NOMO-1 (cell line): ENCODE data around the gene GPC6.

Experiments
- DNase-seq, 2 experiments: peaks; one replicate each; lab custom pipeline; 2025; ENCODE audit not compliant: unreplicated experiment in 2 of 2; lab: John Stamatoyannopoulos, UW

GPC6 gene

GRCh38 chr13:94214121-94214520 lies 987.5 kb downstream of the GPC6 start:
- no peak for DNase-seq

GRCh38 chr13:94214975-94215374 lies 988.4 kb downstream of the GPC6 start:
- DNase-seq: no peak

DNA sequence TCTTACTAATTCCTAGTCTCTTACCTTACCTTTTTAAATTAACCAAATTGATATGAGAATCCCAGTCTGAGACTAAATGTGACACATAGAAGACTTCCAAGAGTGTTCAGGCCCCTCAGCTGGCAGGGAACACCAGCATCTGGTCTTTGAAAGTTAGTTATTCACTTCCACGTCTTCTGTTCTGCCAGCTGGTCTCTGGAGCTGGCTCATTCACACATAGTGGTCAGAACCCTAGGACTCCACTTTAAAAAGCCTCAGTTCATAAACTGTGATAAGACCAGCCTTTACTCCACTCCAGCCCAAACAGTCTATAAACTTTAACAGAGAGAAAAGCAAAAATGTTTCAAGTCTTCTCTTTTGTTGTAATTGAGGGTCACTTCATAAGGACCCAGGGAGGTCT lies 989.9 kb downstream of the GPC6 start:
- DNase-seq: no peak

DNA sequence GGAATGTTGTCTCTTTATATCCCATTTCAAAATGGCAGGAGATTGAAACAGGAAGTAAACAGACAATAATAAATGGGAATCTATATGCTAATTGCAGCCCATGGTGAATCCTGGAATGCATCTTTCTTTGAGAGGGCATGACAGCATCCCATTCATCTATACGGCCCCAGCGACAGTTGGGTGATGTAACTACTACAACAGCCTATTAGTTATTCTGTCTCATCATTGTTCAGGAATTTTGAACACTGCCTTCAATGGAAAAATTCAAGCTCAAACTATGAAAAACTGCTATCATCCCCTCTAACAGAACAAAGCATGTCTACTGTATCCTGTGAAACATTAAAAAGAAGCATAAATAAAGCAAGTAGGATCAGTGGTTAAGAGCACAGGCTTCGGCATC lies 990.8 kb downstream of the GPC6 start:
- DNase-seq: no peak

DNA sequence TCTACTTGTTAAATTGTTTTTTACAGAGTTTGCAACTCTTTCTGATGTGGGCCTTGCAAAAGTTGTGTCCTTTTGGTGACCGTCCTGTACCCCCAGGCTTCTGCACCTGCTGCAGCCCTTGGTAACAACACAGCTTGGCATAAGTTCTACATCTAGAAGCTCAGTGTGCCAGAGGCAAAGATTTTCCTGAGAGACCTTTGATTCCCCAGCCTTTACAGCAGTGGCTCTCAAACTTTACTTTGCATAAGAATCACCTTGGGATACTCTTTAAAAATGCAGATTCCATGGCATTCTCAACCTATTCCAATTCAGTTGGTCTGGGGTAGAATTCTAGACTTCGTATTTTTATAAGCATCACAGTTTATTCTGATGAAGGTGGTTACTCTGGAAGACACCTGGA lies 991.9 kb downstream of the GPC6 start:
- DNase-seq: no peak

DNA sequence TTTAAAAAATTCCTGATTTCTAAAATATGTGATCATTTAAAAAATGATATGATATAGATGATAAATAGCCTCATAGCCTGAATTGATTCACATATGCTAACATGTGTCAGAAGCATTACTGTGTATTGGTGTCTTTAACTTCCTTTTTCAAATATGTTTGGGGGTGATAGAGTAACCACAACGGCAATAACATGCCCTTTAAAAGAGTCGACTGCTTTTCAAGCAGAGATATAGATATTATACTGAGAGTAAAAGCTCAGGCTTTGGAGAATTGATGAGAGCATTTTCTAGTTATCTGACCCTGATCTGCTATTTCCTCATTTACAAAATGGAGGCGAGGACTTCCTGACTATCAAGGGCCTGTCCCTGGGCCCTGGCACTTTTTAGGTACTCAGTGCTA lies 992.3 kb downstream of the GPC6 start:
- DNase-seq: no peak

DNA sequence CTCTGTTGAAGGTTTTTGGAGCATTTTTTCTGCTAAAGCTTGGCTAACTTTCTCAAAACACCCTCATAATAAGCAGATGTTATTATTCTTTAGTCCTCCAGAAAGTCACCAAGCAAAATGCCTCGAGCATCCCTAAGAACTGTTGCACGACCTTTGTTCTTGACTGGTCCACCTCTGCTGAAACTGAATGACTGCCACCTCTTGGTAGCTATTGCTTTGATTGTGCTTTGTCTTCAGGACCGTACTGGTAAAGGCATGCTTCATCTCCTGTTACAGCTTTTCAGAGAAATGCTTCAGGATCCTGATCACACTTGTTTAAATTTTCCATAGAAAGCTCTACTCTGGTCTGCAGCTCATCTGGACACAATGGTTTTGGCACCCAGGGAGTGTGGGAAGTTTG lies 998.1 kb downstream of the GPC6 start:
- DNase-seq: no peak

GRCh38 chr13:94227255-94227879 lies 1000.8 kb downstream of the GPC6 start:
- no peak for DNase-seq

DNA sequence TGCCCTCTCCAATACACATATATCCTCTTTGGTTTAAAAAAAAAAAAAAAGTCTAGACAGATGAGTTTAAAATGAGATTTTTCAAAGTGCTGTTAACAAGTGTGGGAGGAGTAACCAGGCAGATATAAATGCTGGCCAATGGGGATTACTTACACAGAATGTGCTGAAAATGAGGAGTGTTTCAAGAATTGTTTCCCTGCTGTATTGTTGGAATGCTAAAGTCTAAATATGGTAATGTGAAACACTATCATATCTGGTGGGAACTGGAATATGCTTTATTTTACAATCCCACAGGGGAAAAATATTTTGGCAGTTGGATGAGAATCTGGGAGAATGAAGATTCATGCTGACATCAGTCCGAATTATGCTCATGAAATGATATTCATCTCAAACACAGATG lies 1002.2 kb downstream of the GPC6 start:
- no peak for DNase-seq

DNA sequence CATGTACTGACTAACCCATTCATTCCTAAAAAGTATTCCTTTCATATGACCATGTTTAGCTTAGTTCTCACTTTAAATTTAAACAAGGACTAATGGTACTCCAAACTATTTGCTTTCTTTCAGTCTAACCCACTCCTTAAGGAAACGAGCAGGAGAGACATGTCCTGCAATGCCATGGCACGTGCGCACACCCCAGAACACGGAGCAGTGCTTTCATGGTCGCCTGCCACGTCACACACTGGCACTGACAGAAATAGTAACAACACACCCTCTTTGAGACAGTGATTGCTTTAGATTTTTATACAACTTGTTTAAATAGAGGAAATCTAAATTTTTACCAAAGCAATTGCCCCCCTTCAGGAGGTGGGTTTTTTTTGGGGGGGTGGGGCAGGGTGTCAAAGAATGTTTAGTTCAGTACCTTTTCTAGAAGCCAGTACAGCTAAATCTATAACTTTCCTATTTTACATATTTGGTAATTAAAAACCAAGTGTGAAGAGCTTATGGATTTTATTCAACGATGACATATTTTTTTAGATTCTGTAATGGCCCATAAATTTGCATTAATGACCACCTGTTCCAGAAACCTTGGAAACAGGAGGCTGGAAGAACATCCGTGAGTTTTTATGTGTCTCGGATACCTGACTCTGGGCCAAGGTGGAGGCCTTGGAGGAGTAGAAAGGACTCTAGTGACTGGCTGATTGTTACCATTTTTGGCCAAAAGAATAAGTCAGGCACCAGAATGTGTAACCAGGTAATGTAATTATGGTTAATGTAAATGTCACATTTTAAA lies 1005.7 kb downstream of the GPC6 start:
- DNase-seq: no peak

GRCh38 chr13:94232956-94233355 lies 1006.3 kb downstream of the GPC6 start:
- DNase-seq: no peak

GRCh38 chr13:94233401-94233800 lies 1006.8 kb downstream of the GPC6 start:
- no peak for DNase-seq

- no peak for DNase-seq
Measured at GRCh38 chr13:94233837-94234236, 1007.2 kb downstream of the GPC6 start.

DNA sequence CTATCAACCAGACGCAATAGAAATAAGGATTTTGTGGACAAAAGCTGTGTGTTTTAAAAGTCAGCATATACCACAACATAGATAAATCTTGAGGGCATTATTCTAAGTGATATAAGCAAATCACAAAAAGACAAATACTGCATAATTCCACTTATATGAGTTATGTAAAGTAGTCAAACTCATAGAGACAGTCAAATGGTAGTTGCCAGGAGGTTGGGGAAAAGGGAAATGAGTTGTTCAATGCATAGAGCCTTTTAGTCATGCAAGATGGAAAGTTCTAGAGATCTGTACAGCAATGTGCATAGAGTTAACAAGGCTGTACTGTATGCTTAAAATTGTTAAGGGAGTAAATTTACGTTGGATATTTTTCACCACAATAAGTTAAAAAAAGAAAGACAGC lies 1008.1 kb downstream of the GPC6 start:
- DNase-seq: no peak

DNA sequence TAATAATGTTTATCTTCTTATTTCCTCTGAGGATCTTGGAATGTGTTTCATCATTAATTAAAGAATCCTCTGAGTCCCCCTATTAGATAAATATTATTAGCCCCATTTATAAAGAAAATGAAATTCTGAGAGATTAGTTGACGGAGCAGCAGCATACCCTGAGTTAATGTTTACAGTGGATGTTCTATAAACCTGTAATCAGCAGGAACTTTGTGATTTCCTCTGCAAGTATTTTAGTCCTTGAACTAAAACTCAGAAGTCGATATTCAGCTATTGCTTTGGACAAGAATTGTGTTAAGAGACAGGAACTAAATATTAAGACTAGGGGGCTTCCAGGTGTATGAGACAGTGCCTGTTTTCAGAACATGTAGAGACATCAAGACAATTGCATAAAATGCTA lies 1009.5 kb downstream of the GPC6 start:
- DNase-seq: no peak

- DNase-seq: no peak
Measured at GRCh38 chr13:94236872-94237271, 1010.3 kb downstream of the GPC6 start.

GRCh38 chr13:94239135-94239534 lies 1012.5 kb downstream of the GPC6 start:
- DNase-seq: no peak

DNA sequence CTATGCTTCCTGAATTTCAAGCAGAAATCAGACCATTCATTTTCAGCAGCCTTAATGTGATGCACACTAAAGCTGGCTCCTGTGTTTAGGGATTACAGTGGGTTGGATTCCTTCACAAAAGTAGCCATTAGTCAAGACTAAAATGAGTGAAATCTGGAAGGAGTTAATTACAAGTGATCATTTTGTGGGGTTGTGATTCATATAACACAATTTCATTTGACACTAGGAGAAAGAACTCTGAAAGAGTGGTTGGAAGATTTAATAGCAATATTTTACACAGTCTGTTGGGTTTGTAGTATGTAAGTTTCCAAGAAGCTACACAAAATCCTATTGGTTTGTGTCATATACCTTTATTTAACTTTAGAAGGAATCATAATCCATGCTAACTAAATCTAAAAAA lies 1015.9 kb downstream of the GPC6 start:
- no peak for DNase-seq

GRCh38 chr13:94243551-94243950 lies 1016.9 kb downstream of the GPC6 start:
- DNase-seq: no peak

DNA sequence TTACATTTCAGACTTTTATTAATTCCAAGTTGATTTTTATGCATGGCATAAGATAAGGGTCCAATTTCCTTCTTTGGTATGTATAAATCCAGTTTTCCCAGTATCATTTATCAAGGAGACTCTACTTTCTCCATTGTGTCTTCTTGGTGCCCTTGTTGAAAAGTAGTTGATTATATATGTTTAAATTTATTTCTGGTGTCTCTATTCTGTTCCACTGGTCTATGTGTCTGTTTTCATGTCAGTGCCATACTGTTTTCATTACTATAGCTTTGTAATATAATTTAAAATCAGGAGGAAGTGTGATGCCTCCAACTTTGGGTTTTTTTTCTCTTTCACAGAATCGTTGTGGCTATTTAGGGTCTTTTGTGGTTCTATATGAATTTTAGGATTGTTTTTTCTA lies 1019.9 kb downstream of the GPC6 start:
- no peak for DNase-seq

GRCh38 chr13:94247890-94248289 lies 1021.3 kb downstream of the GPC6 start:
- no peak for DNase-seq

GRCh38 chr13:94248454-94249228 lies 1022.0 kb downstream of the GPC6 start:
- no peak for DNase-seq
